Neural crest cell (in vitro differentiated cells): Measurements from ENCODE around the gene TCAP. TPM values are rescaled to one million over a fixed set of nuclear protein-coding genes. Genes with fewer than 3 reads are reported as not detected.

Experiments used
- DNase-seq: peaks from one replicate; pipeline ENCODE4 v3.0.0; 2021; ENCODE audit warnings: low read depth, mixed read lengths, low spot score
- H3K27ac Mint-ChIP-seq: one replicate; pipeline ENCODE4 v1.8.0; 2021; ENCODE audit warnings: mild to moderate bottlenecking, mixed read lengths; ENCODE audit not compliant: unreplicated experiment
- H3K27me3 Mint-ChIP-seq: 2 replicates; pipeline ENCODE4 v1.8.0; 2021; ENCODE audit warnings: low read depth, mild to moderate bottlenecking, mixed read lengths
- H3K36me3 Mint-ChIP-seq: 2 replicates; pipeline ENCODE4 v1.8.0; 2021; ENCODE audit warnings: low read depth, mild to moderate bottlenecking, mixed read lengths
- H3K4me1 Mint-ChIP-seq: 2 replicates; pipeline ENCODE4 v1.8.0; 2021; ENCODE audit warnings: mixed read lengths
- H3K4me3 Mint-ChIP-seq: one replicate; pipeline ENCODE4 v1.8.0; 2021; ENCODE audit warnings: mild to moderate bottlenecking, mixed read lengths
- H3K9me3 Mint-ChIP-seq: 2 replicates; pipeline ENCODE4 v1.8.0; 2021; ENCODE audit warnings: mixed read lengths
- CTCF ChIP-seq: fragments of 200-600 bp; sonication (generic); conservative IDR thresholded peaks from 2 replicates; pipeline ENCODE4 v1.5.0; 2021; ENCODE audit warnings: antibody characterized with exemption, mild to moderate bottlenecking
- total RNA-seq: library from RNA; stranded (reverse); gene quantifications from 2 replicates; pipeline ENCODE4 v1.2.1, GENCODE V29; 2021

The TCAP gene
- total RNA-seq, 1 donor from 2014 or later = 2.8 TPM

- Mint-ChIP-seq H3K36me3 (no peaks in the 10 kb centered on the region), H3K27ac (no peak overlapping the region), H3K4me3 (no peak overlapping the region), H3K4me1 (peaks cover 14% of the 10 kb centered on the region), H3K27me3 (peaks cover 41% of the 10 kb centered on the region), H3K9me3 (no peaks in the 10 kb centered on the region)
- TF ChIP-seq CTCF = no peak
- no peak for DNase-seq
These were observed 1.2 kb upstream of the TCAP start for GRCh38 chr17:39663688-39664580.

GRCh38 chr17:39665642-39666224 is 584 bp downstream of the TCAP start:
- H3K4me3 Mint-ChIP-seq = no peak overlapping the region
- H3K27ac Mint-ChIP-seq = no peak overlapping the region
- no peaks in the 10 kb centered on the region for H3K36me3 Mint-ChIP-seq
- TF ChIP-seq CTCF = no peak
- no peak for DNase-seq
- H3K4me1 Mint-ChIP-seq = peaks cover 14% of the 10 kb centered on the region
- H3K9me3 Mint-ChIP-seq = no peaks in the 10 kb centered on the region
- peaks cover 57% of the 10 kb centered on the region for H3K27me3 Mint-ChIP-seq

GRCh38 chr17:39666231-39666600 is 1.1 kb downstream of the TCAP start:
- Mint-ChIP-seq H3K4me1 (peaks cover 14% of the 10 kb centered on the region), H3K27ac (no peak overlapping the region), H3K36me3 (no peaks in the 10 kb centered on the region), H3K9me3 (no peaks in the 10 kb centered on the region), H3K4me3 (peak overlapping the region; percentile 41), H3K27me3 (peaks cover 62% of the 10 kb centered on the region)
- TF ChIP-seq CTCF = no peak
- DNase-seq = no peak

GRCh38 chr17:39666601-39667261 is 1.6 kb downstream of the TCAP start:
- Mint-ChIP-seq H3K27me3 (peaks cover 62% of the 10 kb centered on the region), H3K36me3 (no peaks in the 10 kb centered on the region), H3K9me3 (no peaks in the 10 kb centered on the region), H3K4me1 (peaks cover 14% of the 10 kb centered on the region), H3K4me3 (peak overlapping the region; percentile 41), H3K27ac (no peak overlapping the region)
- no peak for DNase-seq
- no peak for TF ChIP-seq CTCF

- no peak for DNase-seq
- no peak for TF ChIP-seq CTCF
- H3K4me1 Mint-ChIP-seq = peaks cover 14% of the 10 kb centered on the region
- H3K27ac Mint-ChIP-seq = no peak overlapping the region
- H3K27me3 Mint-ChIP-seq = peaks cover 67% of the 10 kb centered on the region
- H3K4me3 Mint-ChIP-seq = peak overlapping the region; percentile 41
- H3K9me3 Mint-ChIP-seq = no peaks in the 10 kb centered on the region
- no peaks in the 10 kb centered on the region for H3K36me3 Mint-ChIP-seq
These were observed 2.3 kb downstream of the TCAP start for GRCh38 chr17:39667262-39667944.
